Measurements from ENCODE around the gene CAVIN2. TPM values are rescaled to one million over a fixed set of nuclear protein-coding genes. Genes with fewer than 3 reads are reported as not detected.

Gene CAVIN2
- polyA plus RNA-seq, 1 of the 3 experiments (the other 2 are of a cell fraction) = 1.5 TPM

- TF ChIP-seq IRF3 (IDR thresholded peaks at IDR 0.05; ENCODE audit: low read depth, low read length) = no peak
- peak; percentile 97 for TF ChIP-seq JUND (IDR thresholded peaks at IDR 0.05)
- no peak for TF ChIP-seq MXI1 (IDR thresholded peaks at IDR 0.05; ENCODE audit: low read depth, low read length)
- no peak for TF ChIP-seq RCOR1 (IDR thresholded peaks at IDR 0.05; ENCODE audit: low read length)
- peak; percentile 84 for TF ChIP-seq TCF12 (IDR thresholded peaks at IDR 0.05)
- TF ChIP-seq GATA2 (CRISPR knock-in tag; IDR thresholded peaks at IDR 0.05) = no peak
- TF ChIP-seq RAD21 (IDR thresholded peaks at IDR 0.05; ENCODE audit: low read length) = no peak
- no peak for TF ChIP-seq ELF1 (IDR thresholded peaks at IDR 0.05)
- no peak for TF ChIP-seq CHD2 (IDR thresholded peaks at IDR 0.05; ENCODE audit: low read length, partially characterized antibody)
- no peak for TF ChIP-seq USF1 (IDR thresholded peaks at IDR 0.05; ENCODE audit: borderline replicate concordance, low read depth)
- TF ChIP-seq REST (IDR thresholded peaks at IDR 0.05; ENCODE audit: low read depth, low read length) = no peak
- no peak for TF ChIP-seq USF2 (IDR thresholded peaks at IDR 0.05; ENCODE audit: borderline replicate concordance, low read depth, low read length)
- TF ChIP-seq RXRA (IDR thresholded peaks at IDR 0.05; ENCODE audit: borderline replicate concordance, low read depth) = 0 out of 2 replicates have a peak, but pooled peaks have one; percentile 29
- peak; percentile 37; the same call in 1 of the 2 replicates for TF ChIP-seq ZBTB33 (IDR thresholded peaks at IDR 0.05; ENCODE audit: borderline replicate concordance, low read depth)
Measured at GRCh38 chr2:191894681-191895147, 47.8 kb upstream of the CAVIN2 start (continued).

Data from SK-N-SH (cell line).